ENCODE data around the gene ACVR2A. TPM values are rescaled to one million over a fixed set of nuclear protein-coding genes. Genes with fewer than 3 reads are reported as not detected.

The ACVR2A gene
- total RNA-seq, 1 experiment from 2014 or later: 9.4 TPM

- Histone ChIP-seq H3K9me3 (ENCODE audit: control insufficient read depth in 1 of 2, insufficient read depth in 1 of 2, low read depth in 1 of 2, low read length in 2 of 2) (no peaks in the 10 kb centered on the region), H3K36me3 (ENCODE audit: control insufficient read depth in 1 of 2, insufficient read depth in 2 of 2, low read length in 2 of 2) (no peaks in the 10 kb centered on the region), H2AFZ (ENCODE audit: low read depth, low read length, poor library complexity, severe bottlenecking) (no peak overlapping the region), H3K9me2 (ENCODE audit: insufficient read depth) (no peaks in the 10 kb centered on the region), H3K79me2 (ENCODE audit: insufficient read depth, low read length) (peaks cover 15% of the 10 kb centered on the region), H3K4me1 (ENCODE audit: control insufficient read depth in 1 of 2, insufficient read depth in 2 of 2, low read length in 2 of 2) (no peaks in the 10 kb centered on the region), H3K27ac (ENCODE audit: low read depth, low read length) (no peak overlapping the region), H3K4me2 (ENCODE audit: low read length) (no peak overlapping the region), H3K27me3 (ENCODE audit: insufficient read depth, low read length) (no peaks in the 10 kb centered on the region), H3K9ac (ENCODE audit: low read length) (no peak overlapping the region), H3K4me3 (replicated peaks in 1 of 2; ENCODE audit: low read depth in 1 of 2, low read length in 2 of 2) (no peak overlapping the region), H4K20me1 (ENCODE audit: insufficient read depth) (no peaks in the 10 kb centered on the region)
- ATAC-seq (no peak), DNase-seq (ENCODE audit: low read depth, low spot score) (no peak)
- ChIA-PET RAD21 (ENCODE audit: low non-redundant PET in 1 of 2, low total read pairs in 2 of 2, uncharacterized antibody in 2 of 2, unreplicated experiment in 2 of 2) (no interaction called here), CTCF (no interaction called here), POLR2A (no interaction called here)
- no TSS peak for BruUV-seq (replicated peaks)
- no peak for TF ChIP-seq SIN3A (IDR thresholded peaks at IDR 0.05; ENCODE audit: low read depth)
- TF ChIP-seq FOSL1 (IDR thresholded peaks at IDR 0.05; ENCODE audit: low read depth): no peak
- no peak for TF ChIP-seq POLR2A (IDR thresholded peaks at IDR 0.05; ENCODE audit: borderline replicate concordance, extremely low read depth, insufficient read depth, insufficient read length)
- TF ChIP-seq, protein P1, sequence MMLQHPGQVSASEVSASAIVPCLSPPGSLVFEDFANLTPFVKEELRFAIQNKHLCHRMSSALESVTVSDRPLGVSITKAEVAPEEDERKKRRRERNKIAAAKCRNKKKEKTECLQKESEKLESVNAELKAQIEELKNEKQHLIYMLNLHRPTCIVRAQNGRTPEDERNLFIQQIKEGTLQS (IDR thresholded peaks at IDR 0.05): no peak
- intact Hi-C loops (cut with micrococcal nuclease): no loop called here
These were observed 28.1 kb downstream of the ACVR2A start for GRCh38 chr2:147872967-147873366.

GRCh38 chr2:147873859-147874483, 29.1 kb downstream of the ACVR2A start:
- RAD21 ChIA-PET (ENCODE audit: low non-redundant PET in 1 of 2, low total read pairs in 2 of 2, uncharacterized antibody in 2 of 2, unreplicated experiment in 2 of 2): no interaction called here
- POLR2A ChIA-PET: no interaction called here
- CTCF ChIA-PET: no interaction called here
- TF ChIP-seq SIN3A (IDR thresholded peaks at IDR 0.05; ENCODE audit: low read depth) (no peak), EZH2 (IDR thresholded peaks at IDR 0.05) (no peak), MAX (IDR thresholded peaks at IDR 0.05) (no peak), ZNF274 (IDR thresholded peaks at IDR 0.05; ENCODE audit: low read depth, low read length) (no peak), EZH2phosphoT487 (IDR thresholded peaks at IDR 0.05; ENCODE audit: borderline replicate concordance) (no peak), ELF1 (IDR thresholded peaks at IDR 0.05; ENCODE audit: borderline replicate concordance, low read depth) (no peak), RAD21 (IDR thresholded peaks at IDR 0.05; ENCODE audit: low read depth) (no peak)
- TF ChIP-seq, protein P2, sequence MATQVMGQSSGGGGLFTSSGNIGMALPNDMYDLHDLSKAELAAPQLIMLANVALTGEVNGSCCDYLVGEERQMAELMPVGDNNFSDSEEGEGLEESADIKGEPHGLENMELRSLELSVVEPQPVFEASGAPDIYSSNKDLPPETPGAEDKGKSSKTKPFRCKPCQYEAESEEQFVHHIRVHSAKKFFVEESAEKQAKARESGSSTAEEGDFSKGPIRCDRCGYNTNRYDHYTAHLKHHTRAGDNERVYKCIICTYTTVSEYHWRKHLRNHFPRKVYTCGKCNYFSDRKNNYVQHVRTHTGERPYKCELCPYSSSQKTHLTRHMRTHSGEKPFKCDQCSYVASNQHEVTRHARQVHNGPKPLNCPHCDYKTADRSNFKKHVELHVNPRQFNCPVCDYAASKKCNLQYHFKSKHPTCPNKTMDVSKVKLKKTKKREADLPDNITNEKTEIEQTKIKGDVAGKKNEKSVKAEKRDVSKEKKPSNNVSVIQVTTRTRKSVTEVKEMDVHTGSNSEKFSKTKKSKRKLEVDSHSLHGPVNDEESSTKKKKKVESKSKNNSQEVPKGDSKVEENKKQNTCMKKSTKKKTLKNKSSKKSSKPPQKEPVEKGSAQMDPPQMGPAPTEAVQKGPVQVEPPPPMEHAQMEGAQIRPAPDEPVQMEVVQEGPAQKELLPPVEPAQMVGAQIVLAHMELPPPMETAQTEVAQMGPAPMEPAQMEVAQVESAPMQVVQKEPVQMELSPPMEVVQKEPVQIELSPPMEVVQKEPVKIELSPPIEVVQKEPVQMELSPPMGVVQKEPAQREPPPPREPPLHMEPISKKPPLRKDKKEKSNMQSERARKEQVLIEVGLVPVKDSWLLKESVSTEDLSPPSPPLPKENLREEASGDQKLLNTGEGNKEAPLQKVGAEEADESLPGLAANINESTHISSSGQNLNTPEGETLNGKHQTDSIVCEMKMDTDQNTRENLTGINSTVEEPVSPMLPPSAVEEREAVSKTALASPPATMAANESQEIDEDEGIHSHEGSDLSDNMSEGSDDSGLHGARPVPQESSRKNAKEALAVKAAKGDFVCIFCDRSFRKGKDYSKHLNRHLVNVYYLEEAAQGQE (IDR thresholded peaks at IDR 0.05; ENCODE audit: low read depth): no peak
- TF ChIP-seq, protein P1 (IDR thresholded peaks at IDR 0.05): no peak
- TF ChIP-seq, protein P3, sequence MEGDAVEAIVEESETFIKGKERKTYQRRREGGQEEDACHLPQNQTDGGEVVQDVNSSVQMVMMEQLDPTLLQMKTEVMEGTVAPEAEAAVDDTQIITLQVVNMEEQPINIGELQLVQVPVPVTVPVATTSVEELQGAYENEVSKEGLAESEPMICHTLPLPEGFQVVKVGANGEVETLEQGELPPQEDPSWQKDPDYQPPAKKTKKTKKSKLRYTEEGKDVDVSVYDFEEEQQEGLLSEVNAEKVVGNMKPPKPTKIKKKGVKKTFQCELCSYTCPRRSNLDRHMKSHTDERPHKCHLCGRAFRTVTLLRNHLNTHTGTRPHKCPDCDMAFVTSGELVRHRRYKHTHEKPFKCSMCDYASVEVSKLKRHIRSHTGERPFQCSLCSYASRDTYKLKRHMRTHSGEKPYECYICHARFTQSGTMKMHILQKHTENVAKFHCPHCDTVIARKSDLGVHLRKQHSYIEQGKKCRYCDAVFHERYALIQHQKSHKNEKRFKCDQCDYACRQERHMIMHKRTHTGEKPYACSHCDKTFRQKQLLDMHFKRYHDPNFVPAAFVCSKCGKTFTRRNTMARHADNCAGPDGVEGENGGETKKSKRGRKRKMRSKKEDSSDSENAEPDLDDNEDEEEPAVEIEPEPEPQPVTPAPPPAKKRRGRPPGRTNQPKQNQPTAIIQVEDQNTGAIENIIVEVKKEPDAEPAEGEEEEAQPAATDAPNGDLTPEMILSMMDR (IDR thresholded peaks at IDR 0.05 in 2 of 3, conservative IDR thresholded peaks at IDR 0.05 in 1 of 3; ENCODE audit: borderline replicate concordance in 1 of 3, insufficient read depth in 1 of 3, low read depth in 2 of 3, low read length in 2 of 3): no peak

More at GRCh38 chr2:147873859-147874483, 29.1 kb downstream of the ACVR2A start:
- intact Hi-C loops (cut with micrococcal nuclease): no loop called here
- Histone ChIP-seq H3K4me3 (replicated peaks in 1 of 2; ENCODE audit: low read depth in 1 of 2, low read length in 2 of 2) (no peak overlapping the region), H3K4me1 (ENCODE audit: control insufficient read depth in 1 of 2, insufficient read depth in 2 of 2, low read length in 2 of 2) (no peaks in the 10 kb centered on the region), H3K9me2 (ENCODE audit: insufficient read depth) (no peaks in the 10 kb centered on the region), H3K4me2 (ENCODE audit: low read length) (no peak overlapping the region), H3K27ac (ENCODE audit: low read depth, low read length) (no peak overlapping the region), H4K20me1 (ENCODE audit: insufficient read depth) (no peaks in the 10 kb centered on the region), H3K9me3 (ENCODE audit: control insufficient read depth in 1 of 2, insufficient read depth in 1 of 2, low read depth in 1 of 2, low read length in 2 of 2) (no peaks in the 10 kb centered on the region), H2AFZ (ENCODE audit: low read depth, low read length, poor library complexity, severe bottlenecking) (no peak overlapping the region), H3K79me2 (ENCODE audit: insufficient read depth, low read length) (peaks cover 14% of the 10 kb centered on the region), H3K36me3 (ENCODE audit: control insufficient read depth in 1 of 2, insufficient read depth in 2 of 2, low read length in 2 of 2) (no peaks in the 10 kb centered on the region), H3K9ac (ENCODE audit: low read length) (no peak overlapping the region), H3K27me3 (ENCODE audit: insufficient read depth, low read length) (no peaks in the 10 kb centered on the region)
- DNase-seq (ENCODE audit: low read depth, low spot score) (no peak), ATAC-seq (no peak)
- no TSS peak for BruUV-seq (replicated peaks)
